IMR-90 (cell line): ENCODE measurements around the gene ZFP90. TPM values are rescaled to one million over a fixed set of nuclear protein-coding genes. Genes with fewer than 3 reads are reported as not detected.

ENCODE experiments used
- ATAC-seq: fragments of 200-7000 bp; cut with Tn5 transposase; 2 replicates; pipeline ENCODE4 v1.9.1; 2020; ENCODE audit warnings: low read depth, mild to moderate bottlenecking, moderate library complexity
- BruUV-seq: library from RNA; stranded (reverse); fragments of 400-500 nt; replicated peaks from 2 replicates; lab custom pipeline; 2021; lab: Mats Ljungman, UMichigan
- CTCF ChIA-PET: fragments of 300-600 bp; formaldehyde crosslinking; extraction: SDS; loops from one replicate; lab custom pipeline; 2021; ENCODE audit warnings: antibody characterized with exemption; lab: Yijun Ruan, JAX
- POLR2A ChIA-PET: fragments of 300-600 bp; sonication (Branson Sonifier 250); formaldehyde crosslinking; loops from one replicate; lab custom pipeline; 2022; ENCODE audit warnings: antibody characterized with exemption; ENCODE audit not compliant: unreplicated experiment; lab: Charles Lee
- DNase-seq: peaks from one replicate; pipeline ENCODE4 v3.0.0; 2013
- H2AFZ ChIP-seq: replicated peaks from 2 replicates; pipeline ENCODE3; 2013; ENCODE audit warnings: low read length, mild to moderate bottlenecking; ENCODE audit not compliant: poor library complexity
- H2AK5ac ChIP-seq: 2 replicates; pipeline ENCODE4 v1.6.1; 2013; ENCODE audit warnings: low read depth, low read length, inconsistent platforms
- H2AK9ac ChIP-seq: replicated peaks from 2 replicates; pipeline ENCODE3; 2013; ENCODE audit warnings: mild to moderate bottlenecking, low read depth, low read length, moderate library complexity; ENCODE audit not compliant: poor library complexity
- H2BK120ac ChIP-seq: 2 replicates; pipeline ENCODE4 v1.6.1; 2013; ENCODE audit warnings: low read depth, low read length, inconsistent platforms
- H2BK15ac ChIP-seq: 3 replicates; pipeline ENCODE4 v1.6.1; 2013; ENCODE audit warnings: low read depth, low read length, inconsistent platforms
- H2BK20ac ChIP-seq: 2 replicates; pipeline ENCODE4 v1.6.1; 2013; ENCODE audit warnings: low read depth, mild to moderate bottlenecking, inconsistent platforms, low read length, moderate library complexity
- H2BK5ac ChIP-seq: 2 replicates; pipeline ENCODE4 v1.6.1; 2013; ENCODE audit warnings: mild to moderate bottlenecking, low read depth, low read length, inconsistent platforms; ENCODE audit not compliant: poor library complexity, severe bottlenecking
- H3K14ac ChIP-seq: replicated peaks from 2 replicates; pipeline ENCODE4 v1.6.1; 2013; ENCODE audit warnings: low read depth, low read length, inconsistent platforms
- H3K18ac ChIP-seq: 2 replicates; pipeline ENCODE4 v1.6.1; 2013; ENCODE audit warnings: low read depth, low read length, control low read depth
- H3K23ac ChIP-seq: 2 replicates; pipeline ENCODE4 v1.6.1; 2013; ENCODE audit warnings: low read depth, low read length, inconsistent platforms
- H3K27ac ChIP-seq: 2 replicates; pipeline ENCODE4 v1.5.1; 2013; ENCODE audit warnings: mild to moderate bottlenecking, control low read depth, low read length; ENCODE audit not compliant: insufficient read depth
- H3K27me3 ChIP-seq: 2 replicates; pipeline ENCODE4 v1.6.1; 2013; ENCODE audit warnings: low read length; ENCODE audit not compliant: control insufficient read depth, insufficient read depth
- H3K36me3 ChIP-seq: 2 replicates; pipeline ENCODE4 v1.6.1; 2013; ENCODE audit warnings: low read length, mixed read lengths; ENCODE audit not compliant: control insufficient read depth, insufficient read depth
- H3K4ac ChIP-seq: 2 replicates; pipeline ENCODE4 v1.6.1; 2013; ENCODE audit warnings: low read depth, low read length, inconsistent platforms
- H3K4me1 ChIP-seq: 2 replicates; pipeline ENCODE4 v1.6.1; 2013; ENCODE audit warnings: low read length, mixed read lengths; ENCODE audit not compliant: control insufficient read depth, insufficient read depth
- H3K4me2 ChIP-seq: 2 replicates; pipeline ENCODE4 v1.6.1; 2013; ENCODE audit warnings: low read depth, mild to moderate bottlenecking, control low read depth, low read length, moderate library complexity
- H3K4me3 ChIP-seq: 2 replicates; pipeline ENCODE4 v1.5.1; 2013; ENCODE audit warnings: low read depth, mild to moderate bottlenecking, control low read depth, low read length, moderate library complexity; ENCODE audit not compliant: insufficient read depth
- H3K56ac ChIP-seq: 2 replicates; pipeline ENCODE4 v1.6.1; 2013; ENCODE audit warnings: low read length, inconsistent platforms; ENCODE audit not compliant: insufficient read depth; ENCODE audit errors: extremely low read depth
- H3K79me1 ChIP-seq, 2 experiments: 2 replicates each; pipeline ENCODE4 v1.6.1; 2013; ENCODE audit warnings: low read length in 2 of 2, inconsistent platforms in 1 of 2, low read depth in 1 of 2
- H3K9ac ChIP-seq: 2 replicates; pipeline ENCODE4 v1.6.1; 2013; ENCODE audit warnings: low read depth, low read length, control low read depth
- H3K9me1 ChIP-seq: 2 replicates; pipeline ENCODE4 v1.6.1; 2013; ENCODE audit warnings: low read length, inconsistent platforms; ENCODE audit not compliant: insufficient read depth
- H3K9me3 ChIP-seq: 2 replicates; pipeline ENCODE4 v1.6.1; 2013; ENCODE audit warnings: low read length; ENCODE audit not compliant: control insufficient read depth, insufficient read depth
- H4K20me1 ChIP-seq: 2 replicates; pipeline ENCODE4 v1.6.1; 2013; ENCODE audit warnings: low read length, inconsistent platforms; ENCODE audit not compliant: insufficient read depth
- H4K5ac ChIP-seq: 2 replicates; pipeline ENCODE4 v1.6.1; 2013; ENCODE audit warnings: mild to moderate bottlenecking, low read depth, low read length, control low read depth
- H4K8ac ChIP-seq, 2 experiments: 2 replicates each; pipeline ENCODE4 v1.6.1; 2013; ENCODE audit warnings: low read depth in 2 of 2, low read length in 2 of 2, control low read depth in 1 of 2, inconsistent platforms in 1 of 2
- H4K91ac ChIP-seq: 2 replicates; pipeline ENCODE4 v1.6.1; 2013; ENCODE audit warnings: low read depth, low read length, inconsistent platforms; ENCODE audit not compliant: insufficient read depth
- BHLHE40 ChIP-seq: fragments of 150-350 bp; IDR thresholded peaks from 2 replicates; pipeline ENCODE4 v1.6.1; 2016; ENCODE audit warnings: mild to moderate bottlenecking, low read depth, low read length
- CEBPB ChIP-seq: IDR thresholded peaks from 2 replicates; pipeline ENCODE4 v1.6.1; 2012; ENCODE audit warnings: low read depth, low read length, improper control_type of control experiment
- CHD1 ChIP-seq: IDR thresholded peaks from 2 replicates; pipeline ENCODE4 v1.6.1; 2012; ENCODE audit warnings: low read depth, low read length, improper control_type of control experiment
- CTCF ChIP-seq: conservative IDR thresholded peaks from 2 replicates; pipeline ENCODE4 v1.5.1; 2012; ENCODE audit warnings: mild to moderate bottlenecking, low read depth, low read length, improper control_type of control experiment
- ELK1 ChIP-seq: fragments of 150-350 bp; IDR thresholded peaks from 2 replicates; pipeline ENCODE4 v1.6.1; 2016; ENCODE audit warnings: low read depth, mild to moderate bottlenecking, low read length, moderate library complexity, borderline replicate concordance
- FOS ChIP-seq: fragments of 150-350 bp; IDR thresholded peaks from 2 replicates; pipeline ENCODE4 v1.6.1; 2016; ENCODE audit warnings: low read depth, low read length
- MAFK ChIP-seq: IDR thresholded peaks from 2 replicates; pipeline ENCODE4 v1.6.1; 2012; ENCODE audit warnings: low read depth, low read length, improper control_type of control experiment
- MXI1 ChIP-seq: IDR thresholded peaks from 2 replicates; pipeline ENCODE4 v1.6.1; 2012; ENCODE audit warnings: low read depth, mild to moderate bottlenecking, low read length, moderate library complexity, borderline replicate concordance
- NFE2L2 ChIP-seq: fragments of 150-350 bp; IDR thresholded peaks from 2 replicates; pipeline ENCODE4 v1.6.1; 2016; ENCODE audit warnings: low read depth, mild to moderate bottlenecking, low read length
- POLR2A ChIP-seq: IDR thresholded peaks from 2 replicates; pipeline ENCODE4 v1.6.1; 2012; ENCODE audit warnings: mild to moderate bottlenecking, low read depth, low read length
- RAD21 ChIP-seq: IDR thresholded peaks from 2 replicates; pipeline ENCODE4 v1.6.1; 2012; ENCODE audit warnings: low read length, improper control_type of control experiment
- RCOR1 ChIP-seq: IDR thresholded peaks from 2 replicates; pipeline ENCODE4 v1.6.1; 2012; ENCODE audit warnings: mild to moderate bottlenecking, low read length, improper control_type of control experiment; ENCODE audit not compliant: insufficient replicate concordance
- RFX5 ChIP-seq: IDR thresholded peaks from 2 replicates; pipeline ENCODE4 v1.8.0; 2012; ENCODE audit warnings: low read depth, mild to moderate bottlenecking, low read length, moderate library complexity
- SMC3 ChIP-seq: fragments of 150-350 bp; IDR thresholded peaks from 2 replicates; pipeline ENCODE4 v1.6.1; 2016; ENCODE audit warnings: low read depth, mild to moderate bottlenecking, antibody characterized with exemption, low read length, moderate library complexity
- USF2 ChIP-seq: fragments of 150-350 bp; IDR thresholded peaks from 2 replicates; pipeline ENCODE4 v1.6.1; 2017; ENCODE audit warnings: mild to moderate bottlenecking, antibody characterized with exemption, low read length, low read depth
- WGBS, 2 experiments: methylation state at CpG; one replicate each; pipeline versions ENCODE4 v1.1.5 to v1.1.7; 2013; ENCODE audit warnings: missing lambda C conversion rate in 2 of 2; ENCODE audit not compliant: insufficient read length in 1 of 2; ENCODE audit errors: extremely low coverage in 2 of 2; 5-methylcytosine and 5-hydroxymethylcytosine counted together
- dilution Hi-C: fragments of 300-500 bp; cut with HindIII; formaldehyde crosslinking; loops from one replicate; pipeline ENCODE4 v1.14.3; 2018; ENCODE audit warnings: low sequenced_read_pairs; ENCODE audit not compliant: unreplicated experiment
- in situ Hi-C: fragments of 300-500 bp; cut with MboI; formaldehyde crosslinking; loops from 3 replicates; pipeline ENCODE4 v1.14.3; 2019; ENCODE audit warnings: low sequenced_read_pairs, inconsistent platforms, mixed read lengths
- intact Hi-C: fragments of 100-400 bp; cut with micrococcal nuclease; formaldehyde crosslinking; loops from 2 replicates; pipeline ENCODE4 v1.10.0; 2022
- polyA plus RNA-seq, 3 experiments: library from polyadenylated mRNA; depleted of rRNA; stranded (reverse); fragments of >200 nt; gene quantifications; 2 replicates each; pipeline ENCODE4 v1.2.3, GENCODE V29; 2012; ENCODE audit warnings: low replicate concordance in 1 of 3
- total RNA-seq: library from RNA; depleted of rRNA; stranded (reverse); fragments of >200 nt; gene quantifications from 2 replicates; pipeline ENCODE4 v1.2.3, GENCODE V29; 2012

Gene ZFP90
- total and polyA plus RNA-seq, 2 of the 4 experiments (the other 2 are of a cell fraction) = 7.3 to 22.6 TPM

GRCh38 chr16:68512183-68512582 is 26.9 kb upstream of the ZFP90 start:
- Histone ChIP-seq H3K4me2 (no peak overlapping the region), H3K4me1 (no peaks in the 10 kb centered on the region), H3K9ac (no peak overlapping the region), H3K27ac (no peak overlapping the region), H2BK5ac (no peak overlapping the region), H2BK120ac (no peak overlapping the region), H2AK9ac (no peak overlapping the region), H2AK5ac (no peak overlapping the region), H4K91ac (no peak overlapping the region), H3K23ac (no peak overlapping the region), H3K56ac (no peak overlapping the region), H2BK20ac (no peak overlapping the region), H3K9me3 (no peaks in the 10 kb centered on the region), H3K9me1 (no peaks in the 10 kb centered on the region), H3K4me3 (no peak overlapping the region), H2AFZ (no peak overlapping the region), H3K79me1 (no peaks in the 10 kb centered on the region), H3K36me3 (no peaks in the 10 kb centered on the region), H3K27me3 (peaks cover 20% of the 10 kb centered on the region), H3K14ac (no peak overlapping the region), H4K8ac (no peak overlapping the region), H2BK15ac (no peak overlapping the region), H3K18ac (no peak overlapping the region), H4K5ac (no peak overlapping the region), H3K4ac (no peak overlapping the region), H4K20me1 (no peaks in the 10 kb centered on the region; the same call in 1 of the 2 replicates)
- dilution Hi-C loops (no loop called here), intact Hi-C loops (loop anchor here (5.0 kb wide), 1 partner anchor 250 kb away; the partner anchor contains the start of gene SLC7A6), in situ Hi-C loops (loop anchor here (5.0 kb wide), 1 partner anchor 115 kb away; no protein-coding TSS in a partner anchor)
- DNase-seq (no peak), ATAC-seq (no peak)
- ChIA-PET CTCF (interaction anchor here (1.5 kb wide), 1 partner anchor 9 kb away, joined by 6 read pairs; no protein-coding TSS in a partner anchor), POLR2A (no interaction called here)
- TF ChIP-seq POLR2A (no peak), SMC3 (no peak), MXI1 (no peak), CHD1 (no peak), CEBPB (no peak), CTCF (no peak), NFE2L2 (no peak), RFX5 (no peak), BHLHE40 (no peak), MAFK (no peak), RCOR1 (no peak), USF2 (no peak), FOS (no peak), ELK1 (no peak), RAD21 (no peak)
- 50% methylated on average over 2 of the region's 8 CpGs; no CpG with 5 or more reads in 1 of the 2 experiments for WGBS, 2 experiments
- no TSS peak for BruUV-seq
